Astrocyte of the cerebellum (primary cell): ENCODE measurements around the gene TPP1.

Experiments
- DNase-seq: peaks from one replicate; pipeline ENCODE4 v3.0.0-alpha.2; 2011; ENCODE audit warnings: low read depth
- H3K4me3 ChIP-seq: 2 replicates; pipeline ENCODE4 v1.5.1; 2011; ENCODE audit warnings: mild to moderate bottlenecking, low read depth, low read length, moderate library complexity
- in situ Hi-C: cut with HindIII; loops from 2 replicates; pipeline ENCODE4 v1.10.0; 2017; ENCODE audit warnings: low sequenced_read_pairs
- TF ChIP-seq, protein P1 (sequence below): IDR thresholded peaks from 2 replicates; pipeline ENCODE4 v1.5.1; 2012; ENCODE audit warnings: low read length, low read depth, moderate library complexity, mild to moderate bottlenecking; ENCODE audit errors: missing control alignments

TPP1 gene

DNA sequence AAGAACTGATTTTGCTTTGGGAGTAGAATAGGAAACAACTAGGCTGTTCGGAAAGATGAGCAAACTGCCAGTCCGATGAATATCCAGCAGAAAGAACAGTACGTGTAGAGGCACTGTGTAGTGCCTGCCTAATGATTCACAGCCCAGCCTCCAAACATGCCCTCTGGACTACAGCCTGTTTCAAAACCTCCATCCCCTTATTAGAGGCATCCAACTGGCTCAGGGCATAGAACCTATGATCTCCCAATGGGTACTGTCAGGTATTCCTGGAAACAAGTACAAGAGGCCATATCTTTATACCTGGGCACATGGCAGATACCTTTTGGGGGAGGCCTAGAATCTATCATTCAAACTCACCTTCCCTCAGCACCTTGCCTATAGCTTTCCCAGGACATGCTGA lies 20.7 kb downstream of the TPP1 start:
- DNase-seq, result no peak
- TF ChIP-seq, protein P1, sequence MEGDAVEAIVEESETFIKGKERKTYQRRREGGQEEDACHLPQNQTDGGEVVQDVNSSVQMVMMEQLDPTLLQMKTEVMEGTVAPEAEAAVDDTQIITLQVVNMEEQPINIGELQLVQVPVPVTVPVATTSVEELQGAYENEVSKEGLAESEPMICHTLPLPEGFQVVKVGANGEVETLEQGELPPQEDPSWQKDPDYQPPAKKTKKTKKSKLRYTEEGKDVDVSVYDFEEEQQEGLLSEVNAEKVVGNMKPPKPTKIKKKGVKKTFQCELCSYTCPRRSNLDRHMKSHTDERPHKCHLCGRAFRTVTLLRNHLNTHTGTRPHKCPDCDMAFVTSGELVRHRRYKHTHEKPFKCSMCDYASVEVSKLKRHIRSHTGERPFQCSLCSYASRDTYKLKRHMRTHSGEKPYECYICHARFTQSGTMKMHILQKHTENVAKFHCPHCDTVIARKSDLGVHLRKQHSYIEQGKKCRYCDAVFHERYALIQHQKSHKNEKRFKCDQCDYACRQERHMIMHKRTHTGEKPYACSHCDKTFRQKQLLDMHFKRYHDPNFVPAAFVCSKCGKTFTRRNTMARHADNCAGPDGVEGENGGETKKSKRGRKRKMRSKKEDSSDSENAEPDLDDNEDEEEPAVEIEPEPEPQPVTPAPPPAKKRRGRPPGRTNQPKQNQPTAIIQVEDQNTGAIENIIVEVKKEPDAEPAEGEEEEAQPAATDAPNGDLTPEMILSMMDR, result no peak
- no peak overlapping the region for H3K4me3 ChIP-seq
- in situ Hi-C loops, result no loop called here

DNA sequence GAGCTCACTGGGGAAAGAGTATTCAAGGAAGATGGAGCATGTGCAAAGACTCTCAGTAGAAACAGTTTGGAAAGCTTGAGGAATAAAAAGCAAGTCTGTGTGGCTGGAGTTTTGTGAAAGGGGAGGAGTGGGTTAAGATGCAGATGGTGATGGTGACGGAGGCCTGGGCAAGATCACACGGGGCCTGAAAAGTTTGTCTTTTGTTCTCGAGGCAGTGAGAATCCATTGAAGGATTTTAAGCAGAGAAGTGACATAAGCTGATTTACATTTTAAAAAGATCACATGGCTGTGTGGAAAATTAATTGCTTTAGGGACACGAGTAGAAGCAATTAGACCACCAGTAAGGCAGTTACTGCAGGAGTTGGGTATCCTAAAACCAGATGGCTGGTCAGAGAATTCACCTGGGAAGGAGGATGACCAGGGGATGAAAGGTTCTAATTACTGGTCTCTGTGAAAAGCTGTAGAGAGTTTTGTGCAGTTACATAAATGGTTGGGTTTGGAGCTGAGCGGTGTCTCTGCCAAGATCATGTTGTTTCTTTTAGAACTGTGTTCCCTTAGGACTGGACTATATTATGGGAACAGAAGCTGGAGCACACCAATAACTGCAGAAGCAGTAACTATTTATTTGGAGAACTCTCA lies 22.9 kb downstream of the TPP1 start:
- TF ChIP-seq, protein P1, result no peak
- no peak for DNase-seq
- no peak overlapping the region for H3K4me3 ChIP-seq
- in situ Hi-C loops, result no loop called here

DNA sequence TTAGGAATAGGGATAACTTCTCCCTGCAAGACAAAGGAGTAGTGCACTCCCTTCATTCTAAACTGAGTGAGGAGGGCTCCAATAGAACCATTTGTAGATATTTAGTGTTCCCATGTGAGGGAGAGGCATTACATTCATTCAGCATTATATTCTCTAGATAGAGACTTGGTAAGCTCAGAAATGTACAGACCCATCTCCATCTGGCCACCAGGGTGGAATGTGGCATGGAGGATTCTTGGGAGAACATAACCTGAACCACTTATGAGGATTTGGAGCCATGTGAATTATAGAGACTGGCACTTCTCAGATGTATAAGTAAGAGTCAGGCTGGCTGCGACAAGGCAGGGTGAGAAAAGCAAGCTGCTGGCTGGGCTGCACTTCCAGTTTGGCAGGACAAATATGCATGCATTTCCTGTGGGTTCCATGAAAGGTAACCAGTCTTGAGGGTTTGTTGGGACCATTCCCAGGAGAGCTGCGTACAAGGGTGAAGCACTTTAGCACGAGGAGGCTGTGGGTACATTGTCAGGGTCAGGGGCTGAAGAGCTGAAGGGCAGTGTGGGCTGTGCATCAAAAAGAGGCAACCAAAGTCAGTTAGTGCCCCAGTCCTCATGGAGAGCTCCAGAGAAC lies 25.0 kb downstream of the TPP1 start:
- TF ChIP-seq, protein P1, result no peak
- no peak for DNase-seq
- in situ Hi-C loops, result no loop called here
- no peak overlapping the region for H3K4me3 ChIP-seq

GRCh38 chr11:6588018-6588417 lies 31.2 kb downstream of the TPP1 start:
- TF ChIP-seq, protein P1, result no peak
- in situ Hi-C loops, result no loop called here
- no peak for DNase-seq
- H3K4me3 ChIP-seq, result no peak overlapping the region

DNA sequence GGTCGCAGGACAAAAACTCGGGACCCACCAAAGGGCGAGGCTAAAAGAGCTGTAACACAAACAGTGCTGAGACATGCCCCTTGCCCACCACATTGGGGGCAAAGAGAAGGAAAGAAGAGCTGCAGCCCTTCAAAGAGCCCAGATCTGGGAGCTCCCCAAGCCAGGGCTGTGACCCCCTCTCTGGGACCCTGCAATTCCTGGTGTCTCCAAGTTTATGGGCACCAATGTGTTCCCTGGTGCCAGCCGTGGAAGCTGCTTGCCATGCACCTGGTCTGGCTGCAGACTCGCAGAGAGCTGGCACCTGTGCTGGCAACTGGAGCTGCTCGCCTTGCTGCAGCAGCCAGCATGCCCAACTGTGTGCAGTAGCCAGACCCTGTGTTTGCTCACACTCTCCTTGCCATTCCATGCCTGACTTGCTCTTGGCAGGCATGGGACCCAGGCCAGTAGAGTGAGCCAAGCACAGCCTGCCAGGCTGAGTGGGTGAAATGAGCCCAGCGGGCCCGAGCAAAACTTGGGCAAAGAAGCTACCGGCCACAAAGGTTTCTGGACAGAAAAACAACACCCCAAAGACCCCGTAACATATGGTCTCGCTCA lies 31.8 kb downstream of the TPP1 start:
- no peak overlapping the region for H3K4me3 ChIP-seq
- TF ChIP-seq, protein P1, result no peak
- in situ Hi-C loops, result no loop called here
- no peak for DNase-seq

DNA sequence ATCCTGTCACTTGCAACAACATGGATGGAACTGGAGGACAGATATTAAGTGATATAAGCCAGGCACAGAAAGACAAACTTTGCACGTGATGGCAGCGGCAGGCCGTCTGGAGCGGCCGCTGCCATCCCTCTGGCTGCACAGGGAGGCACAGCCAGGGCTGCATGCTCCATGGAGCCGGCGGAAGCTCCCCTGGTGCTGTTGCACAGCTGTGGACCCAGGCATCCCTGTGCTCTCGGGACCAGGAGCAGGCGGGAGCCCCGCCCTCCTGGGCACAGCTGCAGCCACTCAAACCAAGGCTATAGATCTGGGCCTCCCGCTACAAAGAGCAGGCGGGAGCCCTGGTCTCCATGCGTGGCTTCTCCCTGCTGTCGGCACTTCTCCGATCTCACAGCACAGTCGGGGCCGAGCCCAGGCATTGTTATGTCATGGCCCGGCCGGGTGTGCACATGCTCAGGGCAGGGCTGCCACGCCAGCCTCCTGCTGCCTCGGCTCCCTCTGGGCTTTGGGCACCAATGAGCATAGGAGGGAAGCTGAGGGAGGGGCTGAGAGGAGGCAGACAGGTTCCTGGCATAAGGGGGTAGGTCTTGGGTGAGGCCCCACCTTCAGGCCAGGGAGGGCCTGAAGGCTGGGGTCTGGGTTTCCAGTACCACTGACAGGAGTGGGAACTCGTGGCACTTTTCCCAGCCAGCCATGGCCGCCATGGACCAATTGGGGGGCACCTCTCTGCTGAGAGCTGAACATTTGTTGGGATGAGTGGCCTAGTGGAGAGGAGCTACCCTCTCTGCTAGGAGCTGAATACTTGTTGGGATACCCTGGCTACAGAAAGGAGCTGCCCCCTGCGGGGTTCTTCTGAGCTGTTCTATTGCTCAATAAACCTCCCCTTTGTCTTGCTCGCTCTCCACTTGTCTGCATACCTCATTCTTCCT lies 32.5 kb downstream of the TPP1 start:
- no peak overlapping the region for H3K4me3 ChIP-seq
- TF ChIP-seq, protein P1, result no peak
- in situ Hi-C loops, result no loop called here
- DNase-seq, result no peak
